Measurements from ENCODE around the gene NR4A2.
A peak's percentile ranks its signal among the peaks of the same experiment; 100 is the strongest.

The NR4A2 gene

DNA sequence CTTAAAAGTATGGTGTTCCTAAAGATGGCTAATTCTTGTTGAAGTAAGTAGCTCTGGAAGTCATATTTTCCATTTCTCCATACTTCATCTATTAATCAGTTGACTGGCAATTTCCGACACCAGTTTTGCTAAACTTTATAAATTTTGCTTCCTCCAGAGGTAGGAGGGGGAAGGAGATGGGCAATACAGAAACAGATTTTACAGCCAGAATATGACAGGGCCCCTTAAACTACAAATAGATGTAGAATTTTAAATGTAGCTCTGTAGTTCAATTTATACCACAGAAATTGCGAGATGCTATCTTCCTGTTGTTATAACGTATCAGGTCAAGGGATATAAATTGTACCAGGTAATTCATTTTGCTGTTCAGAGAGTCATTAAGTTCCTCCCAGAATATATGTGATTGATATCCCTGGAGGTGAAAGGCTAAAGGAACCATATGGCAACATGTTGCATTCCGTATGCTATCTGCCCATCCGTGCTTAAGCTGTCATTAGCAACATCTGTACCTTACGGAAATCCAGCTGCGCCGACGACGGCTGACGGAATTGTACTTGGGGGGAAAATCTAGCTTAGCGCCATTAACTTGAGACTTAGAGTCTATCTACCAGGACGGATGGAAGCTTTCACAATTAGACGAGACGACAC, 8.4 kb upstream of the NR4A2 start:
- no peak for TF ChIP-seq CTCF (IDR thresholded peaks at IDR 0.05; ENCODE audit: low read depth, low read length)
- in situ Hi-C loops (cut with HindIII; ENCODE audit: low sequenced_read_pairs): loop anchor here (25.0 kb wide), 1 partner anchor 196 kb away; no protein-coding TSS in a partner anchor
- peak overlapping the region; percentile 90 for H3K4me3 ChIP-seq (ENCODE audit: low read depth, low read length)
- no peak for DNase-seq (ENCODE audit: low read depth, low spot score)

DNA sequence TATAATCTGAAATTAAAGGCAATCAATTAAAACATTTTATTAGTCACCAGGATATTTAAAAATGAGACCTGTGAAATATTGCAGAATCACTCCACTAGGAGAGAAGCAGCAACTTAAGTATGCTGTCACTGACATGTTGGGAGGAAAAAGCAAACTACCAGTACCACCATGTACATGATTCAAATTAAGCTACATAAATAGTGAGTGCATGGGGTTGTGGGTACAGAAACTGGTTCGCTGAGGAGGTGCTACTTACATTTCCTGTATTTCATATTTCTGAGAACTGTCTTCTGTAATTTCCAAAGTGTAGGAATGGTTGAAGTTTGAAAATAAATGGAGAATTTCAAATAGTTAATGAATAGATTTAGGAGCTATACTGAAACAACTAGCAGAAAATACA, 7.9 kb upstream of the NR4A2 start:
- in situ Hi-C loops (cut with HindIII; ENCODE audit: low sequenced_read_pairs): loop anchor here (25.0 kb wide), 1 partner anchor 197 kb away; no protein-coding TSS in a partner anchor
- no peak for DNase-seq (ENCODE audit: low read depth, low spot score)
- no peak for TF ChIP-seq CTCF (IDR thresholded peaks at IDR 0.05; ENCODE audit: low read depth, low read length)
- H3K4me3 ChIP-seq (ENCODE audit: low read depth, low read length): no peak overlapping the region

GRCh38 chr2:156339865-156340264, 7.3 kb upstream of the NR4A2 start:
- no peak for TF ChIP-seq CTCF (IDR thresholded peaks at IDR 0.05; ENCODE audit: low read depth, low read length)
- no peak overlapping the region for H3K4me3 ChIP-seq (ENCODE audit: low read depth, low read length)
- no peak for DNase-seq (ENCODE audit: low read depth, low spot score)
- in situ Hi-C loops (cut with HindIII; ENCODE audit: low sequenced_read_pairs): loop anchor here (25.0 kb wide), 1 partner anchor 197 kb away; no protein-coding TSS in a partner anchor

DNA sequence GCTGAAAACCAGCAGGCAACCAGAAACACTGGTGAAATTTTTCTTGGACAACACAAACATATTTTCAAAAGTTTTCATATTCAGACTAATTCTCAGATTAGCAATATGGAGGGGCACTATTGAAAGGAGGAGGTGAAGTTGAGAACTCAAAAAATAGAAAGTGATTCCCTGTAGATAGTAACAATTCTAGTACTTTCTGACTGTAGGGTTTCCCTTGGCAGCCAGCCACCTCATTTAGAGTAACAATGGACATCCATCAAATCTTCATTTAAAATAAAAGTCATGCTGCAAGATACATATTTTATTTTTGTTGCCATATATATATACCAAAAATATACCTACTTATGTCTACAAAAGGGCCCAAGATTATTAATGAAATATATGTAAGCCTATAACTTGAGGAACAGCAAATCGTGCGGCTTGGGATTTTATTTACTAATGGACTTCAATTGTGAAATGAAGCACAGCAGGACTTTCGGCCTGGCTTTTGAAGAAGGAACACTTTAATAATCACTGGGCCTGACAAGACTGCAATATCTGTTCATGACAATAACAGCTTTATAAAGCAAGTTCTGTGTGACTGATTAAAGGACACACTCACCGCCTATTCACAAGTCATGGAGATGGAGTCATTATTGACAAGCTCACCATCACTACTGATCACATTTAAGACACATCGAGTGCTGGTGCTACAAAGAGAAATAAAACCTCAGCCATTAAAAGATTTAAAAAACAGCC, 6.8 kb upstream of the NR4A2 start:
- no peak overlapping the region for H3K4me3 ChIP-seq (ENCODE audit: low read depth, low read length)
- no peak for DNase-seq (ENCODE audit: low read depth, low spot score)
- TF ChIP-seq CTCF (IDR thresholded peaks at IDR 0.05; ENCODE audit: low read depth, low read length): no peak
- in situ Hi-C loops (cut with HindIII; ENCODE audit: low sequenced_read_pairs): loop anchor here (25.0 kb wide), 1 partner anchor 198 kb away; no protein-coding TSS in a partner anchor

DNA sequence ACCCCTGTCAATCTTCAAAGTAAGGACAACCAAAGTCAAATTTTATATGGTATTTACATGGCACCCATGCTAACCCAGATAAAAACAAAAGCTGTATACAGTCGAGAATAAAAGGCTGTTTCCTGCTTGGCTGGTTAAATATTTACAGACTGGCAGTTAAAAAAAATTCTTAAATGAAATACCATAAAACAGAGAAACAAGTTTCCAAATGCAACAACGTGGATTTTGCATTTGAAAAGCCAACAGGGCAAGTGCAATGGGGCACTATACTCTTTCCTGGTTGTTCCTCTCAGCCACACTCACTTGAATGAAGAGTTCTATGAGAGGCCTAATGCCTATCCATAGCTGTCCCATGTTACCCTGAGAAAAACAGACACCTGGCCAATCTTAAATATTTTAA, 6.1 kb upstream of the NR4A2 start:
- in situ Hi-C loops (cut with HindIII; ENCODE audit: low sequenced_read_pairs): loop anchor here (25.0 kb wide), 1 partner anchor 199 kb away; no protein-coding TSS in a partner anchor
- no peak for TF ChIP-seq CTCF (IDR thresholded peaks at IDR 0.05; ENCODE audit: low read depth, low read length)
- no peak for DNase-seq (ENCODE audit: low read depth, low spot score)
- H3K4me3 ChIP-seq (ENCODE audit: low read depth, low read length): no peak overlapping the region

DNA sequence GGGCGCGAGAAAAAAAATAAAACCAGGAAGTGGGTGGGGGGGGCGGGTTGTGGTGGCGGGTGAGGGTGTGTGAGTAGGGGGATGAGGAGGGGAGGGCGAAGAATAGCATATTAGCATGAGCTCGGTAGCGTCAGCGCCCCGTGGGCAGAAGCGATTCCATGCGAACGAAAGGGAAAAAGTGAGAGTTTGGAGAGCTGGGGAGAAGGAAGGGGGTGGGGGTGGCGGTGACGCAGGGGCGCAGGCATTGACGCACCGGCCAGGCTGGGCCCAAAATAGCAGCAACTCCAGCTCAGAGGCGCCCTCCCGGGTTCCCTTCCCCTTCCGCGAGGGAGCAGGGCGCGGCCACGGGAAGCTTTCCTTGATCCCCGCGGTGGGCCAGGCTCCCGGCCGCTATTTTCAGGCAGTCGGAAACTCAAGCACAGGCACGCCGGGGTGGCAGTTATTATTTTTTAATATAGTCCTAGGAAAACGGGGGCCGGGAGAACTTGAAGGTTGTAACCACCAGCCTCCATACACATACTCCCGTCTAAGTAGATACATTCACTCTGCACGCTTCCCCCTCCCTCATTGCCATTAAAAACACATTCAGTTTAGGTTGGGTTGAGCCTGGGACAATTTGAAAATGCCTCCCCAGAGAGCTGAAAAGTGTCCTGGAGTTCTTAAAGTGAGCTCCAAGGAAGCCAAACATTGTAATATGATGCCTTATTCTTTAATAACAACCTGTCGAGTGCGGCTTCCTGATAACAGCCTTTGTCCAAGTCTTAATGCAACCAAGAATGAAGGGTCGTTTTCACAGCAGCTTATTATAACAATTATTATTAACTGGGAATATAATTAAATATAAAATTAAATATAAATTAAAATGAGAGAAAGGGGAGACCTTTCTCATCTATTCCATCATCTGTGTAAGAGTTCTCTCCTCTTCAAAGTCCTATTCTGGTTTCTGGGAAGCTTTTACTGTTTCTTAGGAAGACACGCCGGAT, 2.3 kb upstream of the NR4A2 start:
- TF ChIP-seq CTCF (IDR thresholded peaks at IDR 0.05; ENCODE audit: low read depth, low read length): peak; percentile 26
- H3K4me3 ChIP-seq (ENCODE audit: low read depth, low read length): peak overlapping the region; percentile 77
- in situ Hi-C loops (cut with HindIII; ENCODE audit: low sequenced_read_pairs): loop anchor here (25.0 kb wide), 1 partner anchor 203 kb away; no protein-coding TSS in a partner anchor

More for the DNA sequence above, 2.3 kb upstream of the NR4A2 start:
- DNase-seq (ENCODE audit: low read depth, low spot score): peak; percentile 95

Data from astrocyte of the spinal cord (primary cell).